SK-N-SH treated with all-trans-retinoic acid at 6 μM for 48 hours (cell line): ENCODE data around the gene UST.
"Not testable (repeated sequence)": the region's sequence is repeated elsewhere in the genome, so short reads cannot be mapped to it uniquely, and the experiment has no call there.

Experiments used
- ARNTL ChIP-seq: fragments of 450-650 bp; formaldehyde crosslinking; IDR thresholded peaks from 2 replicates; pipeline ENCODE4 v1.5.0; 2020; ENCODE audit warnings: low read depth, mild to moderate bottlenecking, moderate library complexity, borderline replicate concordance
- ISL1 ChIP-seq: fragments of 250-450 bp; sonication (Bioruptor Pico); IDR thresholded peaks from 2 replicates; pipeline ENCODE4 v2.1.2; 2022; ENCODE audit warnings: mild to moderate bottlenecking, moderate library complexity
- PATZ1 ChIP-seq: fragments of 250-450 bp; sonication (Bioruptor Pico); IDR thresholded peaks from 2 replicates; pipeline ENCODE4 v1.8.0; 2020; ENCODE audit warnings: mild to moderate bottlenecking, moderate library complexity, borderline replicate concordance
- POU6F1 ChIP-seq: fragments of 250-450 bp; sonication (Bioruptor Pico); IDR thresholded peaks from 2 replicates; pipeline ENCODE4 v1.8.0; 2021; ENCODE audit warnings: low read depth, mild to moderate bottlenecking, moderate library complexity, borderline replicate concordance
- SNAI2 ChIP-seq: fragments of 250-450 bp; sonication (Bioruptor Pico); IDR thresholded peaks from 2 replicates; pipeline ENCODE4 v1.5.0; 2020; ENCODE audit warnings: mild to moderate bottlenecking, moderate library complexity
- TCF4 ChIP-seq: fragments of 250-450 bp; sonication (Bioruptor Pico); IDR thresholded peaks from 2 replicates; pipeline ENCODE4 v1.8.0; 2021; ENCODE audit warnings: mild to moderate bottlenecking, moderate library complexity, borderline replicate concordance
- ZFP3 ChIP-seq: fragments of 250-450 bp; sonication (Bioruptor Pico); IDR thresholded peaks from 2 replicates; pipeline ENCODE4 v1.5.0; 2020; ENCODE audit warnings: mild to moderate bottlenecking, moderate library complexity
- ZNF70 ChIP-seq: fragments of 450-650 bp; formaldehyde crosslinking; IDR thresholded peaks from 2 replicates; pipeline ENCODE4 v1.5.0; 2020; ENCODE audit warnings: mild to moderate bottlenecking, moderate library complexity
- TF ChIP-seq, protein P1 (sequence below): fragments of 250-450 bp; sonication (Bioruptor Pico); IDR thresholded peaks from 2 replicates; pipeline ENCODE4 v1.5.1; 2021; ENCODE audit warnings: mild to moderate bottlenecking, moderate library complexity
- TF ChIP-seq, protein P2 (sequence below): fragments of 250-450 bp; sonication (Bioruptor Pico); IDR thresholded peaks from 2 replicates; pipeline ENCODE4 v1.5.0; 2020; ENCODE audit warnings: mild to moderate bottlenecking, moderate library complexity

DNA sequence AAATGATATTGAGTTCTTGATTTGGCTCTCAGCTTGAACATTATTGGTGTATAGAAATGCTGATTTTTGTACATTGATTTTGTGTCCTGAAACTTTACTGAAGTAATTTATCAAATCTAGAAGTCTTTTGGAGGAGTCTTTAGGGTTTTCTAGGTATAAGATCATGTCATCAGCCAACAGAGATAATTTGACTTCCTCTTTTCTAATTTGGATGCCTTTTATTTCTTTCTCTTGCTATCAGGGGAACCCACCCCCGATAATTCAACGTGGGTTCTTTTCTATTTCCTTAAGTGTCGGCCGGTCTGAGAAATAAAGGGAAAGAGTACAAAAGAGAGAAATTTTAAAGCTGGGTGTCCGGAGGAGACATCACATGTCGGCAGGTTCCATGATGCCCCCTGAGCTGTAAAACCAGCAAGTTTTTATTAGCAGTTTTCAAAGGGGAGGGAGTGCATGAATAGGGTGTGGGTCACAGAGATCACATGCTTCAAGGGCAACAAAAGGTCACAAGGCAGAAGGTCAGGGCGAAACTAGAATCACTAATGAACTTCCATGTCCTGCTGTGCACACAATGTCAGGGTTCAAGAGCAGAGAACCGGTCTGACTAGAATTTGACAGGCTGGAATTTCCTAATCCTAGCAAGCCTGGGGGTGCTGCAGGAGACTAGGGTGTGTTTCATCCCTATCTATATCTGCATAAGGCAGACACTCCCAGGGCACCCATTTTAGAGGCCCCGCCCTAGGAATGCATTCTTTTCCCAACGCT is 17.6 kb downstream of the UST start:
- TF ChIP-seq, protein P1, sequence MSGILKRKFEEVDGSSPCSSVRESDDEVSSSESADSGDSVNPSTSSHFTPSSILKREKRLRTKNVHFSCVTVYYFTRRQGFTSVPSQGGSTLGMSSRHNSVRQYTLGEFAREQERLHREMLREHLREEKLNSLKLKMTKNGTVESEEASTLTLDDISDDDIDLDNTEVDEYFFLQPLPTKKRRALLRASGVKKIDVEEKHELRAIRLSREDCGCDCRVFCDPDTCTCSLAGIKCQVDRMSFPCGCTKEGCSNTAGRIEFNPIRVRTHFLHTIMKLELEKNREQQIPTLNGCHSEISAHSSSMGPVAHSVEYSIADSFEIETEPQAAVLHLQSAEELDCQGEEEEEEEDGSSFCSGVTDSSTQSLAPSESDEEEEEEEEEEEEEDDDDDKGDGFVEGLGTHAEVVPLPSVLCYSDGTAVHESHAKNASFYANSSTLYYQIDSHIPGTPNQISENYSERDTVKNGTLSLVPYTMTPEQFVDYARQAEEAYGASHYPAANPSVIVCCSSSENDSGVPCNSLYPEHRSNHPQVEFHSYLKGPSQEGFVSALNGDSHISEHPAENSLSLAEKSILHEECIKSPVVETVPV = not testable (repeated sequence)
- TF ChIP-seq, protein P2, sequence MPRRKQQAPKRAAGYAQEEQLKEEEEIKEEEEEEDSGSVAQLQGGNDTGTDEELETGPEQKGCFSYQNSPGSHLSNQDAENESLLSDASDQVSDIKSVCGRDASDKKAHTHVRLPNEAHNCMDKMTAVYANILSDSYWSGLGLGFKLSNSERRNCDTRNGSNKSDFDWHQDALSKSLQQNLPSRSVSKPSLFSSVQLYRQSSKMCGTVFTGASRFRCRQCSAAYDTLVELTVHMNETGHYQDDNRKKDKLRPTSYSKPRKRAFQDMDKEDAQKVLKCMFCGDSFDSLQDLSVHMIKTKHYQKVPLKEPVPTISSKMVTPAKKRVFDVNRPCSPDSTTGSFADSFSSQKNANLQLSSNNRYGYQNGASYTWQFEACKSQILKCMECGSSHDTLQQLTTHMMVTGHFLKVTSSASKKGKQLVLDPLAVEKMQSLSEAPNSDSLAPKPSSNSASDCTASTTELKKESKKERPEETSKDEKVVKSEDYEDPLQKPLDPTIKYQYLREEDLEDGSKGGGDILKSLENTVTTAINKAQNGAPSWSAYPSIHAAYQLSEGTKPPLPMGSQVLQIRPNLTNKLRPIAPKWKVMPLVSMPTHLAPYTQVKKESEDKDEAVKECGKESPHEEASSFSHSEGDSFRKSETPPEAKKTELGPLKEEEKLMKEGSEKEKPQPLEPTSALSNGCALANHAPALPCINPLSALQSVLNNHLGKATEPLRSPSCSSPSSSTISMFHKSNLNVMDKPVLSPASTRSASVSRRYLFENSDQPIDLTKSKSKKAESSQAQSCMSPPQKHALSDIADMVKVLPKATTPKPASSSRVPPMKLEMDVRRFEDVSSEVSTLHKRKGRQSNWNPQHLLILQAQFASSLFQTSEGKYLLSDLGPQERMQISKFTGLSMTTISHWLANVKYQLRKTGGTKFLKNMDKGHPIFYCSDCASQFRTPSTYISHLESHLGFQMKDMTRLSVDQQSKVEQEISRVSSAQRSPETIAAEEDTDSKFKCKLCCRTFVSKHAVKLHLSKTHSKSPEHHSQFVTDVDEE = not testable (repeated sequence)
- TF ChIP-seq TCF4; ZNF70; PATZ1 (CRISPR knock-in tag); ISL1 (CRISPR knock-in tag); ARNTL (CRISPR knock-in tag); SNAI2 (CRISPR knock-in tag); ZFP3 (CRISPR knock-in tag); POU6F1 (CRISPR knock-in tag): not testable (repeated sequence)
